RCC 7860 (cell line): Measurements from ENCODE around the gene CELSR2.

Experiments used
- DNase-seq: peaks from one replicate; pipeline ENCODE4 v3.0.0-alpha.2; 2015; ENCODE audit warnings: low spot score
- FAIRE-seq: peaks from 2 replicates; lab custom pipeline; 2012; peaks lifted over from hg19 to GRCh38; lab: Jason Lieb, UNC

CELSR2 gene

DNA sequence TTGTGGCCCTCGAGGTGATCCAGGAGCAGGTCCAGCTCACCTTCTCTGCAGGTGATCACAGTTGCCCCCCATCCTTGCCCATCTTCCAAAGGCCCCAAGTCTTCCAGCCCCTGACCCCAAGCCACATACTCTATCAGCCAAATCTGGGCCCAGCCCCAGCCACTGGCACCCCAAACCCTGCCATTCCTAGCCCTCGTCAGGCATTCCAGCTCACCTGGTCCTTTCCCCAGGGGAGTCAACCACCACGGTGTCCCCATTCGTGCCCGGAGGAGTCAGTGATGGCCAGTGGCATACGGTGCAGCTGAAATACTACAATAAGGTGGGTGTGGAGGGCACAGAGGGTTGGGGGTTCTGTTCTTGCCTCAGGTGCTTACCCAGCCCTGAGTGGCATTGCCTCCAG, 12.2 kb downstream of the CELSR2 start:
- no peak for FAIRE-seq
- DNase-seq = no peak

DNA sequence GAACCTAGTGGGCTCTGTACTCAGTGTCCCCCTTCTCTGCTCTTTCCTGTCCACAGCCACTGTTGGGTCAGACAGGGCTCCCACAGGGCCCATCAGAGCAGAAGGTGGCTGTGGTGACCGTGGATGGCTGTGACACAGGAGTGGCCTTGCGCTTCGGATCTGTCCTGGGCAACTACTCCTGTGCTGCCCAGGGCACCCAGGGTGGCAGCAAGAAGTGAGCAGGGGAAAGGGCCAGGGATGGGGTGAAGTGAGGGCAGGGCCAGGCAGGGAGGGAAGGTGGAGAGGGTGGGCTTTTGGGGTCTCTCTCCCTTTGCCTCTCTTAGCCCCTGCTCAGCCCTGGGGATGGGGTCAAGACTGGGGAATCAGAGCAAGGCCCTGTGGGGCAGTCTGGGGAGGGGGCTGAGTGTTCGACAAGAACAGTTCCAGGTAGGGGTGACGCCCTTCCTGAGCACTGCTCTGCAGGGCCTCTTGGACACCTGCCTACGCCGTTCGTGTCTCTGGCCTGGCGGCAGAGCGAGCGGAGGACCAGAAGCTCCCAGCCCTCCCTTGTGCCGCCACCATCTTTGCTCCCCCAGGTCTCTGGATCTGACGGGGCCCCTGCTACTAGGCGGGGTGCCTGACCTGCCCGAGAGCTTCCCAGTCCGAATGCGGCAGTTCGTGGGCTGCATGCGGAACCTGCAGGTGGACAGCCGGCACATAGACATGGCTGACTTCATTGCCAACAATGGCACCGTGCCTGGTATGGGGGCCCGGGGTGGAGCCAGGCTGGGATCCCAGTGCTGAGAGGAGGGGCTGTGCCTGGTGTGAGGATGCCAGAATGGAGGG, 13.1 kb downstream of the CELSR2 start:
- DNase-seq = no peak
- FAIRE-seq = no peak

DNA sequence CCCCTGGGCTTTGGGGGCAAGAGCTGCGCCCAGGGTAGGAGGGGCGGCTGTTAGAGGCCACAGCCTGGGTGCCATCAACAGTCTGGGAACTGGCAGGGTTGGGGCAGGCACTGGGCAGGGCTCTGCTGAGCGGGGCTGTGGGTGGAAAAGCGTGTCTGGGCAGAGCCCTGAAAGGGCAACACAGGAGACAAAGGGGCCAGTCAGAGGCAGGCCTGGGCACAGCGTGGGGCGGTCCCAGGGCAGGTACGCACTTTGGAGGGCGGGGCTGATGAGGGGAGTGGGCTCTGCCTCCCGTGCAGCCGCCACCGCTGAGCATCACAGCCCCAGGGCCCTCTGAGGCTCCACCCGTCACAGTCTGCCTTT, 13.9 kb downstream of the CELSR2 start:
- FAIRE-seq (no peak), DNase-seq (no peak)

DNA sequence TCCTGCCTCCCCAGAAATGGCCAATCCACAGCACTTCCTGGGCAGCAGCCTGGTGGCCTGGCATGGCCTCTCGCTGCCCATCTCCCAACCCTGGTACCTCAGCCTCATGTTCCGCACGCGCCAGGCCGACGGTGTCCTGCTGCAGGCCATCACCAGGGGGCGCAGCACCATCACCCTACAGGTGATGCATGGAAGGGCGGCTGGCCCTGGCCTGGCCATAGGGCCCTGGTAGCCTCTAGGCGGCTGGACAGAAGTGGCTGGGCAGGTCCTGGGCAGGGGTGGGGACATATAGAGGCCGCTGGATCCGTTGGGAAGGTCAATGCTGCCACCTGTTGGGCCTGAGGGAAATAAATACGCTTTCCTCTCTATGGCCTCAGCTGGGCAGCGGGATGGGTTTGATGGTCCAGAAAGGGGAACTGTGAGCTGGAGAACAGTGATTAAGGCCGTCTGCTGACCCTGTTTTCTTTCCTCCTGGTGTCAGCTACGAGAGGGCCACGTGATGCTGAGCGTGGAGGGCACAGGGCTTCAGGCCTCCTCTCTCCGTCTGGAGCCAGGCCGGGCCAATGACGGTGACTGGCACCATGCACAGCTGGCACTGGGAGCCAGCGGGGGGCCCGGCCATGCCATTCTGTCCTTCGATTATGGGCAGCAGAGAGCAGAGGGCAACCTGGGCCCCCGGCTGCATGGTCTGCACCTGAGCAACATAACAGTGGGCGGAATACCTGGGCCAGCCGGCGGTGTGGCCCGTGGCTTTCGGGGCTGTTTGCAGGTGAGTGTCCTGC, 14.4 kb downstream of the CELSR2 start:
- DNase-seq (peak; percentile 95), FAIRE-seq (peak; percentile 91)

DNA sequence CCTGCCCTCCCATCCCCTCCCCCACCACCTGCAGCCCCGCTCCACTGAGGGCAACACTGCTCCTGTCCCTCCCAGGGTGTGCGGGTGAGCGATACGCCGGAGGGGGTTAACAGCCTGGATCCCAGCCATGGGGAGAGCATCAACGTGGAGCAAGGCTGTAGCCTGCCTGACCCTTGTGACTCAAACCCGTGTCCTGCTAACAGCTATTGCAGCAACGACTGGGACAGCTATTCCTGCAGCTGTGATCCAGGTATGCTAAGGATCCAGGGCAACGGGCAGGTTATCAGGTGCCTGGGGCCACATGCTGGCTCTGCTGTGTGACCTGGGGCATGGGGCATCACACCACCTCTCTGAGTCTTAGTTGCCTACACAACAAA, 15.0 kb downstream of the CELSR2 start:
- DNase-seq (no peak), FAIRE-seq (no peak)

DNA sequence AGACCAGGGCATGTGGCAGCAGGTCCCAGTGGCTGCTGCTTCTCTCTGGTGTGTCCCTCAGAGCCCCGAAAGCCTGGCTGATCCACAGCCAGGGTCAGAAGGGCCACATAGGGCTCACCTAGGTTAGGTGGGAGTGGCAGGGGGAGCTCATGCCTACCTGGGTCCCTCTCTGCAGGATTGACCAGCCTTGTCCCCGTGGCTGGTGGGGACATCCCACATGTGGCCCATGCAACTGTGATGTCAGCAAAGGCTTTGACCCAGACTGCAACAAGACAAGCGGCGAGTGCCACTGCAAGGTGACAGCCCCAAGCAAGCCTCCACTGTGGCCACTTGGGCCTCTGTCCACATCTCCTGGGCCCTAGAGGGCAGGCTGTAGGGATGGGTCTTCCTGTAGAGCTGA, 15.7 kb downstream of the CELSR2 start:
- FAIRE-seq (no peak), DNase-seq (no peak)

DNA sequence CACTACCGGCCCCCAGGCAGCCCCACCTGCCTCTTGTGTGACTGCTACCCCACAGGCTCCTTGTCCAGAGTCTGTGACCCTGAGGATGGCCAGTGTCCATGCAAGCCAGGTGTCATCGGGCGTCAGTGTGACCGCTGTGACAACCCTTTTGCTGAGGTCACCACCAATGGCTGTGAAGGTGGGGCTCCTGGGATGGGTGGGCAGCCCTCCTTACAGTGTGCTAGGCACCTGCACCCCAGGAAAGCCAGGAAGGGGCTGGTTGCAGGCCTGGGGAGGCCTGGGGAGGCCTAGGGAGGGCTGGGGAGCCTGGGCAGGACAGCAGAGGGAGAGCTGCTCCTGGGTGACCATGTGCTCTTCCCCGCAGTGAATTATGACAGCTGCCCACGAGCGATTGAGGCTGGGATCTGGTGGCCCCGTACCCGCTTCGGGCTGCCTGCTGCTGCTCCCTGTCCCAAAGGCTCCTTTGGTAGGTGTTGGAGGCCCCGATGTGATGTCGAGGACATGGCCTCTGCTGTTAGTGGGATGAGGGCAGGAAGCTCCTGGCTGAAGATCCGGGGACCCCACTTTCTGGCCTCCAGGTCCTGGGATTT, 16.5 kb downstream of the CELSR2 start:
- FAIRE-seq = no peak

DNA sequence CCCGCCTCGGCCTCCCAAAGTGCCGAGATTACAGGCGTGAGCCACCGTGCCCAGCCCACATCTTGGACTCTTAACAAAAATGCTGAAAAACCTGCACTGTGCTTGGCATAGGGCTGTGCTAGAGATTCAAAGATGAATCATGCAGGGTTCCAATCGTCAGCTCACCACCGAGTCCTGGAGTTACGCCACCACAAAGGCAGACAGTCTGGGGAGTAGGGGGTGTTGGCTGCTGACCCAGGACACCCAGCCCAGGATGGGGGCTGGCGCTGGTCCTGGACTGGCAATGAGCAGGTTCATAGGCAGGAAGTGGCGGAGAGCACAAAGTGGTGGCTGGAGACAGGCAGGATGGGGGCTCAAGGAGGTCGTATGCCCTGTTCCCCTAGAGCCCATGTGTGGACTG, 17.6 kb downstream of the CELSR2 start:
- FAIRE-seq = no peak
- peak; percentile 27 for DNase-seq

More for the DNA sequence above, 16.5 kb downstream of the CELSR2 start:
- DNase-seq = no peak

DNA sequence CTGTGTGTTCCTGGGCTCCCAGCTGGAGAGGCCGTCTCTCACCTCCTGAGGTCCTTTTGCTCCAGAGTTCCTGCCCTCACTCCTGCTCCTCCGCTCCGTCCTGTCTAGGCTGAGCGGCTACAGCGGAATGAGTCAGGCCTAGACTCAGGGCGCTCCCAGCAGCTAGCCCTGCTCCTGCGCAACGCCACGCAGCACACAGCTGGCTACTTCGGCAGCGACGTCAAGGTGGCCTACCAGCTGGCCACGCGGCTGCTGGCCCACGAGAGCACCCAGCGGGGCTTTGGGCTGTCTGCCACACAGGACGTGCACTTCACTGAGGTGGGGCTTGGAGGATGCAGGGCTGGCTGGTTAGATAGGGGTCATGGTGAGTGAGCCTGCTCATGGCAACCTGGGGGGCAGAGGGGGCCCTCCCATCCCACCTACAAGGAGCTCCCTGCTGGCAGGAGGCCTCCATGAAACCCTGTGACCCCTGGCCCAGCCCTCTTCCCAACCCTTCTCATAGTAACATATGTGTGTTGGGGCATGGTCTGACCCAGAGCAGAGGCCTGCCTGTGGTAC, 18.5 kb downstream of the CELSR2 start:
- DNase-seq (no peak), FAIRE-seq (no peak)

DNA sequence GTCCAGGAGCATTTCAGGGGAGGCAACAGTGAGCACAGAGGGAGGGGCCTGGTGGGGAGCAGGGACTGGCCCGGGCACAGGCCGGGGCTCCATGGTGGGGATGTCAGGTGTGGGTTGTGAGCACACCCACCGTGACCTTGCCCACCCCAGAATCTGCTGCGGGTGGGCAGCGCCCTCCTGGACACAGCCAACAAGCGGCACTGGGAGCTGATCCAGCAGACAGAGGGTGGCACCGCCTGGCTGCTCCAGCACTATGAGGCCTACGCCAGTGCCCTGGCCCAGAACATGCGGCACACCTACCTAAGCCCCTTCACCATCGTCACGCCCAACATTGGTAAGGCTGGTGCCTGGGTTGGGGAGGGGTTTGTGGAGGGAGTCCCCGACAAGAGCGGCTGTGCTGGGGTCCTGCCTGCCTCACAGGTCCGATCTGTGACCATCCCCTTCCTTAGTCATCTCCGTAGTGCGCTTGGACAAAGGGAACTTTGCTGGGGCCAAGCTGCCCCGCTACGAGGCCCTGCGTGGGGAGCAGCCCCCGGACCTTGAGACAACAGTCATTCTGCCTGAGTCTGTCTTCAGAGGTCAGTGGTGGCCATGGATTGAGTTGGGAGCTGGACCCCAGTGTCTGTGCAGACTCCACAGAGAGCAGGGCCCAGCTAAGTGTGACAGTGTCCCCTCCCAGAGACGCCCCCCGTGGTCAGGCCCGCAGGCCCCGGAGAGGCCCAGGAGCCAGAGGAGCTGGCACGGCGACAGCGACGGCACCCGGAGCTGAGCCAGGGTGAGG, 19.3 kb downstream of the CELSR2 start:
- DNase-seq (no peak), FAIRE-seq (no peak)

DNA sequence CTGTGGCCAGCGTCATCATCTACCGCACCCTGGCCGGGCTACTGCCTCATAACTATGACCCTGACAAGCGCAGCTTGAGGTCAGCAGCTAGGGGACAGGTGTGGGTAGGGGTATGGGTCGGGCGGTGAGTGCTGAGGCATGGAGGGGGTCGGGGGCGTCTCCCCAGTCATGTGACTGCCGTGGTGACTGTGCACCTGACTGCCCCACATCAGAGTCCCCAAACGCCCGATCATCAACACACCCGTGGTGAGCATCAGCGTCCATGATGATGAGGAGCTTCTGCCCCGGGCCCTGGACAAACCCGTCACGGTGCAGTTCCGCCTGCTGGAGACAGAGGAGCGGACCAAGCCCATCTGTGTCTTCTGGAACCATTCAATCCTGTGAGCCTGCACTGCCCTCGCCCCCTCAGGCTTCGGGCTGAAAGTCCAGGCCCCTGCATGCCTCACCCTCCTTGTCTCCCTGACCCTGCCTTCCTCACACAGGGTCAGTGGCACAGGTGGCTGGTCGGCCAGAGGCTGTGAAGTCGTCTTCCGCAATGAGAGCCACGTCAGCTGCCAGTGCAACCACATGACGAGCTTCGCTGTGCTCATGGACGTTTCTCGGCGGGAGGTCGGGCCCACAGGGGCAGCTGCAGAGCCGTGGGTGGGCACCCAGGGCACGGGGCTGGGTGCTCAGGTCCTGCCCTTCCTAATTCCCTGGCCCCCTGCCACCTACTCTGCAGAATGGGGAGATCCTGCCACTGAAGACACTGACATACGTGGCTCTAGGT, 20.1 kb downstream of the CELSR2 start:
- FAIRE-seq (no peak), DNase-seq (no peak)

DNA sequence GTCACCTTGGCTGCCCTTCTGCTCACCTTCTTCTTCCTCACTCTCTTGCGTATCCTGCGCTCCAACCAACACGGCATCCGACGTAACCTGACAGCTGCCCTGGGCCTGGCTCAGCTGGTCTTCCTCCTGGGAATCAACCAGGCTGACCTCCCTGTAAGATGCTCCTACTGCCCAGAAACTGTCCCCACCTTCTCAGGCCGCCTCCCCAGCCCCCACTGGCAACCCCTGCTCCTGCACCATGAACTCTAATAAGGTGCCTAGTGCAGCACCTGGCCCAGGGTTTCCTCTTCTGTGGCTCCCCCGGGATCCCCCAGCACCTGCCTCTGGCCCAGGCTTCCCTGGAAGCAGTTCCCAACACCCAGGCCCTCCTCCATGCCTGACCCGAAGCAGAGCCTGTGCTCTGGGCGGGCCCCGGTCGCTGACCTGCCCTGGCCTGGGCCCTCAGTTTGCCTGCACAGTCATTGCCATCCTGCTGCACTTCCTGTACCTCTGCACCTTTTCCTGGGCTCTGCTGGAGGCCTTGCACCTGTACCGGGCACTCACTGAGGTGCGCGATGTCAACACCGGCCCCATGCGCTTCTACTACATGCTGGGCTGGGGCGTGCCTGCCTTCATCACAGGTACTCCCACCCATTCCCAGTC, 20.8 kb downstream of the CELSR2 start:
- no peak for DNase-seq
- no peak for FAIRE-seq

DNA sequence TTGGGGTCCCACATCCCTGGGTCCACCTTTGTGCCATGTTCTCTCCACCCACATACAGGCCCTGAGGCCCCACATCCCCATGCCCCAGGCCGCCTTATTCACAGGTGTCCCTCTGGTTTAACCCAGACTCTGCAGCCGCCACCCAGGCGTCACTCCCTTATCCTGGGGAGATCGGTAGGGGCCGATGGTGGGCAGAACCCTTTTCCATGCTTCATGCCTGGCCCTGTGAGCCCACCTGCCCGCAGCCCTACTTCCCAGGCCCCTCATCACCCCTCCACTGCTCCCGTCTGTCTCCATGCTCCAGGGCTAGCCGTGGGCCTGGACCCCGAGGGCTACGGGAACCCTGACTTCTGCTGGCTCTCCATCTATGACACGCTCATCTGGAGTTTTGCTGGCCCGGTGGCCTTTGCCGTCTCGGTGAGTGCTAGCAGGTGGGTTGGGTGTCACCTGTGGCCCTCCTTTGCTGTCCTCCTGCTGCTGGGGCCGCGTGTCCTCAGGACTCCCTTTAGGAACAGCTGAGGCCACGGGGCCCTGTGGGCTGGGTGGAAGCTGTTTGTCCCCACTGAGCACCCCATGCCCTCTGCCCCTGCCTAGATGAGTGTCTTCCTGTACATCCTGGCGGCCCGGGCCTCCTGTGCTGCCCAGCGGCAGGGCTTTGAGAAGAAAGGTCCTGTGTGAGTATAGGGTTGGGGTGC, 21.4 kb downstream of the CELSR2 start:
- FAIRE-seq (no peak), DNase-seq (no peak)

DNA sequence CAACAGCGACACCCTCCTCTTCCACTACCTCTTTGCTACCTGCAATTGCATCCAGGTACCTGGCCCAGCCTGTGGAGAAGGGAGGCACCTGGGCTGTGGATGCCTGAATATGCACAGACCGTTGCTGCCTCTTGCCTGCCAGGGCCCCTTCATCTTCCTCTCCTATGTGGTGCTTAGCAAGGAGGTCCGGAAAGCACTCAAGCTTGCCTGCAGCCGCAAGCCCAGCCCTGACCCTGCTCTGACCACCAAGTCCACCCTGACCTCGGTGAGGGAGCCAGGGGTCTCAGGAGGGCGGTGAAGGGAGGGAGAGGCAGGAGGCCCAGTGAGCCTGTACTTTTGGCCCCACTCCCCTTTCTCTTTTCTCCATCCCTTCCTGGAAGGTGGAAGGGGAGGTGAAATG, 22.1 kb downstream of the CELSR2 start:
- FAIRE-seq (no peak), DNase-seq (no peak)

DNA sequence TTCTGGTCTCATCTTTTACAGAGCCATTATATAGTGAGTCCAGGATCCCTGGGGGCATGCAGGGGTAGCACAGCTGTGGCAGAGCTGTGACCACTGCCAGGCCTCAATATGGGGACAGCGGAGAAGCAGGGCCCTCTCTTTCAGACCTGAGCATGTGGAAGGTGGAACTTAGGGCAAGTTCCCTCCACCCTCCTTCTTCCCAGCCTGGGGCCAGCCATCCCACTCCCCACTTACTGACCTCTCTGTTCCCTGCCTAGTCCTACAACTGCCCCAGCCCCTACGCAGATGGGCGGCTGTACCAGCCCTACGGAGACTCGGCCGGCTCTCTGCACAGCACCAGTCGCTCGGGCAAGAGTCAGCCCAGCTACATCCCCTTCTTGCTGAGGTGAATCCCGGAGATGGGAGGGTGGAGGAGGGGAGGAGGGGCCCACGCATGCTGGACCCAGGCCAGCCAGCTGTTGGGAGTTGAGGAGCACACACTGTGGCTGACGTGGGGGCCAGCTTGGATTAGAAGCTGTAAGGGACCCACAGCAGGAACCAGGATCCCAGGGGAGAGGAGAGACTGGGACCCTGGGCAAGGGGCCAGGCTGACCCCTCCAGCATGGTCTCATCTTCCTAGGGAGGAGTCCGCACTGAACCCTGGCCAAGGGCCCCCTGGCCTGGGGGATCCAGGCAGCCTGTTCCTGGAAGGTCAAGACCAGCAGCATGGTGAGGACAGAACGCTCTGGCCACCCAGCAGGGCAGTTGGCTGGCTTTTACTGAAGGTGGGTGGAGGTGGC, 22.9 kb downstream of the CELSR2 start:
- no peak for FAIRE-seq
- no peak for DNase-seq

DNA sequence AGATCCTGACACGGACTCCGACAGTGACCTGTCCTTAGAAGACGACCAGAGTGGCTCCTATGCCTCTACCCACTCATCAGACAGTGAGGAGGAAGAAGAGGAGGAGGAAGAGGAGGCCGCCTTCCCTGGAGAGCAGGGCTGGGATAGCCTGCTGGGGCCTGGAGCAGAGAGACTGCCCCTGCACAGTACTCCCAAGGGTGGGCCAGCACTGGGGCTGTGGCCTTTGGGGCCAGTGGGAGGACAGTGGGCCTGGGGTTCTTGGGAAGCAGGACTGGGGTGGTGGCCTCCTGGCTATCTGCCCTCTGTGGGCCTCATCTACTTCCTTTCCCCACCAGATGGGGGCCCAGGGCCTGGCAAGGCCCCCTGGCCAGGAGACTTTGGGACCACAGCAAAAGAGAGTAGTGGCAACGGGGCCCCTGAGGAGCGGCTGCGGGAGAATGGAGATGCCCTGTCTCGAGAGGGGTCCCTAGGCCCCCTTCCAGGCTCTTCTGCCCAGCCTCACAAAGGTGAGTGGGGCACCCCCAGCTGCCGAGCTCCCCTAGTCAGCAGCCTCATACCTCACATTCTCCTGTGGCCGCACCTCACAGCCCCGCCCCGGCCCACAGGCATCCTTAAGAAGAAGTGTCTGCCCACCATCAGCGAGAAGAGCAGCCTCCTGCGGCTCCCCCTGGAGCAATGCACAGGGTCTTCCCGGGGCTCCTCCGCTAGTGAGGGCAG, 23.6 kb downstream of the CELSR2 start:
- DNase-seq = no peak
- no peak for FAIRE-seq

DNA sequence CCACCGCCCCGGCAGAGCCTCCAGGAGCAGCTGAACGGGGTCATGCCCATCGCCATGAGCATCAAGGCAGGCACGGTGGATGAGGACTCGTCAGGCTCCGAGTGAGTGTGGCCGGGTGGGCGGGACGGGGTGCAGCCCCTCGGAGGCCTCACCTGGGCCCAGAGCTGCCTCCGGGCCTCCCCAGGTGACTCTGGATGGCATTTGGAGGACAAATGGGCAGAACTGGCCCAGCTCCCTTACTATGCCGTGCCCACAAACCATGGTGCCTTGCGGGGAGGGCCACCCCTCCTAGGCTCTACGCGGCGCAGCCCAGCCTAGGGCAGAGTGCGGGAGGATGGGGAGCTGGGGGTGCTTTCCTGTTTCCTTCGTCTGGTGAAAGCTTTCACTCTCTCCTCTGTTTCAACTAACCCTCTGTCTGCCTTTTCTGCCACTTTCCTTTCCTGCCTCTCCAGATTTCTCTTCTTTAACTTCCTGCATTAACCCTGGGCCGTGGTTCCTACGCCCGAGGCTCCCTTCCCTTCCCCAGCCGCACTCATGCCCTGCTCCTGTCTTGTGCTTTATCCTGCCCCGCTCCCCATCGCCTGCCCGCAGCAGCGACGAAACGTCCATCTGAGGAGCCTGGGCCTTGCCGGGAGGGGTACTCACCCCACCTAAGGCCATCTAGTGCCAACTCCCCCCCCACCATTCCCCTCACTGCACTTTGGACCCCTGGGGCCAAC, 24.4 kb downstream of the CELSR2 start:
- DNase-seq (no peak), FAIRE-seq (no peak)
